HEK293 (cell line): ENCODE measurements around the gene MAPK8IP3.

Experiments used
- CTCF ChIA-PET: fragments of 350-600 bp; formaldehyde crosslinking; extraction: SDS; loops from one replicate; lab custom pipeline; 2021; ENCODE audit warnings: antibody characterized with exemption; lab: Yijun Ruan, JAX
- POLR2A ChIA-PET: fragments of 300-600 bp; formaldehyde crosslinking; extraction: SDS; loops from one replicate; lab custom pipeline; 2020; ENCODE audit warnings: antibody characterized with exemption, inconsistent platforms; lab: Yijun Ruan, JAX
- H3K27ac ChIP-seq: fragments of 200-500 bp; sonication (Bioruptor generic); 2 replicates; pipeline ENCODE4 v1.5.1; 2014; ENCODE audit warnings: low read depth, low read length, control low read depth, inconsistent platforms; ENCODE audit errors: extremely low read depth
- H3K36me3 ChIP-seq, 2 experiments: fragments of 200-500 bp in 1 of 2; sonication (Bioruptor generic) in 1 of 2; 1 replicate in 1 of 2; 2 replicates in 1 of 2; pipeline ENCODE4 v1.5.1; 2014 to 2017; ENCODE audit warnings: inconsistent platforms in 2 of 2, low read length in 2 of 2; ENCODE audit not compliant: control insufficient read depth in 2 of 2, insufficient read depth in 1 of 2
- H3K4me1 ChIP-seq: fragments of 200-500 bp; sonication (Bioruptor generic); 2 replicates; pipeline ENCODE4 v1.5.1; 2014; ENCODE audit warnings: mild to moderate bottlenecking, low read length, inconsistent platforms; ENCODE audit not compliant: control insufficient read depth, insufficient read depth
- H3K4me3 ChIP-seq: 2 replicates; pipeline ENCODE4 v1.5.1; 2011; ENCODE audit warnings: low read depth, mild to moderate bottlenecking, control low read depth, low read length, moderate library complexity
- H3K9me3 ChIP-seq: fragments of 200-500 bp; sonication (Bioruptor generic); 2 replicates; pipeline ENCODE4 v1.5.1; 2014; ENCODE audit warnings: low read depth, low read length, inconsistent platforms; ENCODE audit not compliant: control insufficient read depth, insufficient read depth
- GLIS1 ChIP-seq: fragments of 450-650 bp; formaldehyde crosslinking; IDR thresholded peaks from 2 replicates; pipeline ENCODE4 v1.5.1; 2016; ENCODE audit warnings: missing biosample characterization, missing genetic modification characterization
- GLIS2 ChIP-seq: fragments of 450-650 bp; formaldehyde crosslinking; IDR thresholded peaks from 2 replicates; pipeline ENCODE4 v1.5.1; 2016; ENCODE audit warnings: missing biosample characterization, missing genetic modification characterization
- KLF1 ChIP-seq: fragments of 450-650 bp; formaldehyde crosslinking; IDR thresholded peaks from 2 replicates; pipeline ENCODE4 v1.5.1; 2016; ENCODE audit warnings: missing biosample characterization, missing genetic modification characterization
- KLF7 ChIP-seq: fragments of 450-650 bp; formaldehyde crosslinking; IDR thresholded peaks from 2 replicates; pipeline ENCODE4 v1.5.1; 2016; ENCODE audit warnings: missing biosample characterization, missing genetic modification characterization, borderline replicate concordance
- KLF8 ChIP-seq: fragments of 450-650 bp; formaldehyde crosslinking; IDR thresholded peaks from 2 replicates; pipeline ENCODE4 v1.5.1; 2016; ENCODE audit warnings: missing biosample characterization, missing genetic modification characterization
- PRDM6 ChIP-seq: fragments of 450-650 bp; formaldehyde crosslinking; IDR thresholded peaks from 2 replicates; pipeline ENCODE4 v1.5.1; 2017; ENCODE audit warnings: missing biosample characterization, missing genetic modification characterization
- SP7 ChIP-seq: fragments of 450-650 bp; formaldehyde crosslinking; IDR thresholded peaks from 2 replicates; pipeline ENCODE4 v1.5.1; 2016; ENCODE audit warnings: missing biosample characterization, missing genetic modification characterization
- YY1 ChIP-seq: fragments of 450-650 bp; formaldehyde crosslinking; IDR thresholded peaks from 2 replicates; pipeline ENCODE4 v1.5.1; 2018; ENCODE audit warnings: missing biosample characterization, missing genetic modification characterization
- ZBTB17 ChIP-seq: fragments of 450-650 bp; formaldehyde crosslinking; IDR thresholded peaks from 2 replicates; pipeline ENCODE4 v1.5.1; 2016; ENCODE audit warnings: missing biosample characterization, missing genetic modification characterization
- ZFHX2 ChIP-seq: fragments of 450-650 bp; formaldehyde crosslinking; conservative IDR thresholded peaks from 2 replicates; pipeline ENCODE4 v1.5.1; 2016; ENCODE audit warnings: missing biosample characterization, missing genetic modification characterization
- ZFP69B ChIP-seq: fragments of 450-650 bp; formaldehyde crosslinking; IDR thresholded peaks from 2 replicates; pipeline ENCODE4 v1.5.1; 2016; ENCODE audit warnings: missing biosample characterization, missing genetic modification characterization
- ZIC2 ChIP-seq: fragments of 450-650 bp; formaldehyde crosslinking; IDR thresholded peaks from 2 replicates; pipeline ENCODE4 v1.5.1; 2016; ENCODE audit warnings: missing biosample characterization, missing genetic modification characterization
- ZNF2 ChIP-seq: fragments of 450-650 bp; formaldehyde crosslinking; IDR thresholded peaks from 2 replicates; pipeline ENCODE4 v1.5.1; 2016; ENCODE audit warnings: missing biosample characterization, missing genetic modification characterization
- ZNF37A ChIP-seq: fragments of 450-650 bp; IDR thresholded peaks from 2 replicates; pipeline ENCODE4 v1.5.1; 2018; ENCODE audit warnings: missing biosample characterization, missing genetic modification characterization
- ZNF529 ChIP-seq: fragments of 450-650 bp; formaldehyde crosslinking; IDR thresholded peaks from 2 replicates; pipeline ENCODE4 v1.5.1; 2017; ENCODE audit warnings: missing genetic modification characterization, missing biosample characterization; ENCODE audit not compliant: insufficient replicate concordance
- ZNF544 ChIP-seq: fragments of 450-650 bp; formaldehyde crosslinking; IDR thresholded peaks from 2 replicates; pipeline ENCODE4 v1.5.0; 2017; ENCODE audit warnings: missing biosample characterization, missing genetic modification characterization
- ZNF555 ChIP-seq: fragments of 450-650 bp; formaldehyde crosslinking; conservative IDR thresholded peaks from 2 replicates; pipeline ENCODE4 v1.5.1; 2017; ENCODE audit warnings: missing biosample characterization, mild to moderate bottlenecking, missing genetic modification characterization, inconsistent platforms
- ZNF561 ChIP-seq: fragments of 450-650 bp; IDR thresholded peaks from 2 replicates; pipeline ENCODE4 v1.5.1; 2018; ENCODE audit warnings: missing biosample characterization, missing genetic modification characterization, borderline replicate concordance
- ZNF600 ChIP-seq: fragments of 450-650 bp; formaldehyde crosslinking; IDR thresholded peaks from 2 replicates; pipeline ENCODE4 v1.5.1; 2016; ENCODE audit warnings: missing biosample characterization, missing genetic modification characterization
- TF ChIP-seq, protein P1 (sequence below): fragments of 450-650 bp; formaldehyde crosslinking; IDR thresholded peaks from 2 replicates; pipeline ENCODE4 v1.5.1; 2016; ENCODE audit warnings: missing biosample characterization, missing genetic modification characterization
- TF ChIP-seq, protein P2 (sequence below): fragments of 450-650 bp; formaldehyde crosslinking; IDR thresholded peaks from 2 replicates; pipeline ENCODE4 v1.5.1; 2016; ENCODE audit warnings: missing biosample characterization, missing genetic modification characterization, borderline replicate concordance

The MAPK8IP3 gene

GRCh38 chr16:1779234-1779701, 73.3 kb downstream of the MAPK8IP3 start:
- TF ChIP-seq ZIC2 (tag by site-specific recombination) (peak; percentile 54), GLIS2 (tag by site-specific recombination) (peak; percentile 72), GLIS1 (tag by site-specific recombination) (peak; percentile 99), ZNF529 (tag by site-specific recombination) (no peak)
- CTCF ChIA-PET: no interaction called here
- H3K4me3 ChIP-seq: no peak overlapping the region
- peaks cover 8% of the 10 kb centered on the region for H3K4me1 ChIP-seq
- peaks cover 8 to 68% of the 10 kb centered on the region in 2 experiments; a peak in 2 of 3 replicates for H3K36me3 ChIP-seq
- POLR2A ChIA-PET: interaction anchor here (1.8 to 5.2 kb wide), 2 partner anchors 9 to 48 kb away, joined by 5 to 113 read pairs; partner anchors contain the start of genes EME2, FAHD1, HAGH and MRPS34
- H3K9me3 ChIP-seq: no peaks in the 10 kb centered on the region
- H3K27ac ChIP-seq: peak overlapping the region; percentile 53

DNA sequence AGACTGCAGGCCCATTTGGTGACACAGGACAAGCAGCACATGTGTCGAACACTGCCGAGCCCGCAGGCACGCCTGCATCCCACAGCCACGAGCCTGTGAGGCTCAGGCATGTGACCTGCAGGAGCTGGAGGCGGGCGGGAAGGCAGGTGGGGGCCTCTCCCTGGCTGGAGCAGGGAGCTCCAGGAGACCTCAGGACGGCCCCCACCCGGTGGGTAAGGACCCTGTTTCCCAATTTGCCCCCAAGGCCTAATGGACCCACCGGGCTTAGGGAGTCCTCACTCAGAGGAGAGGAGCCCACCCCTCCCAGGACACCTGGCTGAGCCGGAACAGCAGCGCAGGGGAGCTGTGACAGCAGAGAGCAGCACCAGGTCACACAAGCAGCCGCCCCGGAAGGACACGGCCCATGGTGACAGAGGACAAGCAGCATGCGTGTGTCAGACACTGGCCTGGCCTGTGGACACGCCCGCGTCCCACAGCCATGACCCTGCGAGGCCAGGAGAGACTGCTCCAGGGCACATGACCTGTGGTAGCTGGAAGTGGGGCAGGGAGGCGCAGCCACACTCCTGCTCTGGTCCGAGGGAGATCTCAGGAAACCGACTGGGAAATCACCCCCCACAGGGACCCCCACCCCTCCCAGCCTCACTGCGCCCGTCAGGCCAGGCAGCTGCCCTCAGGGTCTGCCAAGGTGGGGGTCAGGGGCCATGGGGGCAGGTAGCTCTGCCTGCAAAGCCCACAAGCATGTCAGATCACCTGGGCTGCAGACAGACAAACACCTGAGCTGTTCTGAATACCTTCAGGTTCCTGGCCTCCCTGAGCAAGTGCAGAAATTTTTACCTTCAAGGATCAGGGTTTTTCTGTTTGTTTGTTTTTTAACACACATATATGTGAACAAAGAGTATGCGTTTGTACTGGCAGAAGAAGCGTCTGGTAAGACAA, 74.0 kb downstream of the MAPK8IP3 start:
- peak overlapping the region; percentile 53 for H3K27ac ChIP-seq
- H3K36me3 ChIP-seq: peaks cover 15 to 63% of the 10 kb centered on the region in 2 experiments; a peak in 2 of 3 replicates
- H3K4me1 ChIP-seq: peaks cover 6% of the 10 kb centered on the region
- H3K4me3 ChIP-seq: no peak overlapping the region
- ChIA-PET POLR2A (interaction anchor here (1.8 to 5.2 kb wide), 2 partner anchors 10 to 47 kb away, joined by 5 to 113 read pairs; partner anchors contain the start of genes EME2, FAHD1, HAGH and MRPS34), CTCF (no interaction called here)
- no peaks in the 10 kb centered on the region for H3K9me3 ChIP-seq
- peak; percentile 21; the same call in 1 of the 2 replicates for TF ChIP-seq ZBTB17
- no peak for TF ChIP-seq ZNF544 (tag by site-specific recombination)
- TF ChIP-seq KLF8: peak; percentile 14; the same call in 1 of the 2 replicates
- TF ChIP-seq ZFHX2: peak; percentile 36; the same call in 1 of the 2 replicates
- TF ChIP-seq ZNF37A (tag by site-specific recombination): no peak
- TF ChIP-seq KLF7 (tag by site-specific recombination): 0 out of 2 replicates have a peak, but pooled peaks have one; percentile 17
- TF ChIP-seq ZNF600 (tag by site-specific recombination): peak; percentile 97
- peak; percentile 85 for TF ChIP-seq GLIS1 (tag by site-specific recombination)
- peak; percentile 9; the same call in 1 of the 2 replicates for TF ChIP-seq KLF1 (tag by site-specific recombination)

- H3K9me3 ChIP-seq: no peaks in the 10 kb centered on the region
- POLR2A ChIA-PET: interaction anchor here (1.8 to 5.2 kb wide), 3 partner anchors 10 to 184 kb away, joined by 5 to 113 read pairs (median 41); partner anchors contain the start of genes EME2, FAHD1, HAGH and MRPS34
- peak overlapping the region; percentile 87; the same call in 1 of the 2 replicates for H3K27ac ChIP-seq
- H3K4me1 ChIP-seq: peaks cover 6% of the 10 kb centered on the region
- H3K36me3 ChIP-seq: peaks cover 15 to 63% of the 10 kb centered on the region in 2 experiments; a peak in 2 of 3 replicates
- CTCF ChIA-PET: interaction anchor here (0.7 kb wide), 1 partner anchor 208 kb away, joined by 3 read pairs; no protein-coding TSS in a partner anchor
- H3K4me3 ChIP-seq: no peak overlapping the region
- TF ChIP-seq ZNF555 (tag by site-specific recombination): no peak
- no peak for TF ChIP-seq ZNF561 (tag by site-specific recombination)
- TF ChIP-seq ZNF2 (tag by site-specific recombination): no peak
- TF ChIP-seq, protein P1, sequence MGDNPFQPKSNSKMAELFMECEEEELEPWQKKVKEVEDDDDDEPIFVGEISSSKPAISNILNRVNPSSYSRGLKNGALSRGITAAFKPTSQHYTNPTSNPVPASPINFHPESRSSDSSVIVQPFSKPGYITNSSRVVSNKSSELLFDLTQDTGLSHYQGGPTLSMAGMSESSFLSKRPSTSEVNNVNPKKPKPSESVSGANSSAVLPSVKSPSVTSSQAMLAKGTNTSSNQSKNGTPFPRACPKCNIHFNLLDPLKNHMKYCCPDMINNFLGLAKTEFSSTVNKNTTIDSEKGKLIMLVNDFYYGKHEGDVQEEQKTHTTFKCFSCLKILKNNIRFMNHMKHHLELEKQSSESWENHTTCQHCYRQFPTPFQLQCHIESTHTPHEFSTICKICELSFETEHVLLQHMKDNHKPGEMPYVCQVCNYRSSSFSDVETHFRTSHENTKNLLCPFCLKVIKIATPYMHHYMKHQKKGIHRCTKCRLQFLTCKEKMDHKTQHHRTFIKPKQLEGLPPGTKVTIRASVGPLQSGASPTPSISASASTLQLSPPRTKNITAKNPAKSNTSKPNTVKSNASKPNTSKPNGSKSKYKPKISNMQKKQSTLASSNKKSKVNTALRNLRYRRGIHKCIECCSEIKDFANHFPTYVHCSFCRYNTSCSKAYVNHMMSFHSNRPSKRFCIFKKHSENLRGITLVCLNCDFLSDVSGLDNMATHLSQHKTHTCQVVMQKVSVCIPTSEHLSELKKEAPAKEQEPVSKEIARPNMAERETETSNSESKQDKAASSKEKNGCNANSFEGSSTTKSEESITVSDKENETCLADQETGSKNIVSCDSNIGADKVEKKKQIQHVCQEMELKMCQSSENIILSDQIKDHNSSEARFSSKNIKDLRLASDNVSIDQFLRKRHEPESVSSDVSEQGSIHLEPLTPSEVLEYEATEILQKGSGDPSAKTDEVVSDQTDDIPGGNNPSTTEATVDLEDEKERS (tag by site-specific recombination): no peak
- TF ChIP-seq PRDM6 (tag by site-specific recombination): no peak
- TF ChIP-seq SP7 (tag by site-specific recombination): no peak
- no peak for TF ChIP-seq ZFP69B (tag by site-specific recombination)
- TF ChIP-seq YY1: no peak
- TF ChIP-seq, protein P2, sequence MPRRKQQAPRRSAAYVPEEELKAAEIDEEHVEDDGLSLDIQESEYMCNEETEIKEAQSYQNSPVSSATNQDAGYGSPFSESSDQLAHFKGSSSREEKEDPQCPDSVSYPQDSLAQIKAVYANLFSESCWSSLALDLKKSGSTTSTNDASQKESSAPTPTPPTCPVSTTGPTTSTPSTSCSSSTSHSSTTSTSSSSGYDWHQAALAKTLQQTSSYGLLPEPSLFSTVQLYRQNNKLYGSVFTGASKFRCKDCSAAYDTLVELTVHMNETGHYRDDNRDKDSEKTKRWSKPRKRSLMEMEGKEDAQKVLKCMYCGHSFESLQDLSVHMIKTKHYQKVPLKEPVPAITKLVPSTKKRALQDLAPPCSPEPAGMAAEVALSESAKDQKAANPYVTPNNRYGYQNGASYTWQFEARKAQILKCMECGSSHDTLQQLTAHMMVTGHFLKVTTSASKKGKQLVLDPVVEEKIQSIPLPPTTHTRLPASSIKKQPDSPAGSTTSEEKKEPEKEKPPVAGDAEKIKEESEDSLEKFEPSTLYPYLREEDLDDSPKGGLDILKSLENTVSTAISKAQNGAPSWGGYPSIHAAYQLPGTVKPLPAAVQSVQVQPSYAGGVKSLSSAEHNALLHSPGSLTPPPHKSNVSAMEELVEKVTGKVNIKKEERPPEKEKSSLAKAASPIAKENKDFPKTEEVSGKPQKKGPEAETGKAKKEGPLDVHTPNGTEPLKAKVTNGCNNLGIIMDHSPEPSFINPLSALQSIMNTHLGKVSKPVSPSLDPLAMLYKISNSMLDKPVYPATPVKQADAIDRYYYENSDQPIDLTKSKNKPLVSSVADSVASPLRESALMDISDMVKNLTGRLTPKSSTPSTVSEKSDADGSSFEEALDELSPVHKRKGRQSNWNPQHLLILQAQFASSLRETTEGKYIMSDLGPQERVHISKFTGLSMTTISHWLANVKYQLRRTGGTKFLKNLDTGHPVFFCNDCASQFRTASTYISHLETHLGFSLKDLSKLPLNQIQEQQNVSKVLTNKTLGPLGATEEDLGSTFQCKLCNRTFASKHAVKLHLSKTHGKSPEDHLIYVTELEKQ (tag by site-specific recombination): no peak
These were observed 74.7 kb downstream of the MAPK8IP3 start for GRCh38 chr16:1780677-1781072.
